HL-60/S4 treated with retinoic acid at 250 ng/mL for 4 days and 3 days (cell line): ENCODE data around the gene RPS19BP1.

Source experiments
- in situ Hi-C: fragments of 300-500 bp; cut with MboI; formaldehyde crosslinking; loops from 2 replicates; pipeline ENCODE4 v1.7.0; 2022; ENCODE audit warnings: low sequenced_read_pairs

Gene RPS19BP1

GRCh38 chr22:39532215-39533073 lies at the start of gene RPS19BP1:
Gene RPS19BP1 (minus strand): TSS chr22:39532748. CDS start chr22:39532738, 10 bp downstream.
- in situ Hi-C loops: loop anchor here (25.0 kb wide), 1 partner anchor 805 kb away; the partner anchor contains the start of gene ADSL

GRCh38 chr22:39581303-39581702 lies 48.8 kb upstream of the RPS19BP1 start:
- in situ Hi-C loops: no loop called here

GRCh38 chr22:39580795-39581194 lies 48.2 kb upstream of the RPS19BP1 start:
- in situ Hi-C loops: no loop called here

GRCh38 chr22:39580006-39580441 lies 47.5 kb upstream of the RPS19BP1 start:
- in situ Hi-C loops: no loop called here

- in situ Hi-C loops: no loop called here
Measured at GRCh38 chr22:39577900-39578299, 45.4 kb upstream of the RPS19BP1 start.

- in situ Hi-C loops: no loop called here
Measured at GRCh38 chr22:39577366-39577765, 44.8 kb upstream of the RPS19BP1 start.

- in situ Hi-C loops: no loop called here
Measured at GRCh38 chr22:39576027-39576426, 43.5 kb upstream of the RPS19BP1 start.

- in situ Hi-C loops: no loop called here
Measured at GRCh38 chr22:39575552-39575825, 42.9 kb upstream of the RPS19BP1 start.

- in situ Hi-C loops: no loop called here
Measured at GRCh38 chr22:39574779-39575551, 42.4 kb upstream of the RPS19BP1 start.

GRCh38 chr22:39571538-39571937 lies 39.0 kb upstream of the RPS19BP1 start:
- in situ Hi-C loops: no loop called here

- in situ Hi-C loops: no loop called here
Measured at GRCh38 chr22:39570665-39571064, 38.1 kb upstream of the RPS19BP1 start, which contains the start of gene CACNA1I. Gene CACNA1I (plus strand): TSS chr22:39570753. CDS start chr22:39570753, 0 bp downstream.

- in situ Hi-C loops: no loop called here
Measured at GRCh38 chr22:39570226-39570625, 37.7 kb upstream of the RPS19BP1 start.

- in situ Hi-C loops: no loop called here
Measured at GRCh38 chr22:39569066-39569465, 36.5 kb upstream of the RPS19BP1 start.

GRCh38 chr22:39568278-39568981 lies 35.9 kb upstream of the RPS19BP1 start:
- in situ Hi-C loops: no loop called here

GRCh38 chr22:39567135-39567946 lies 34.8 kb upstream of the RPS19BP1 start:
- in situ Hi-C loops: no loop called here

GRCh38 chr22:39565414-39565944 lies 32.9 kb upstream of the RPS19BP1 start:
- in situ Hi-C loops: no loop called here

- in situ Hi-C loops: no loop called here
Measured at GRCh38 chr22:39563571-39564428, 31.3 kb upstream of the RPS19BP1 start.

- in situ Hi-C loops: no loop called here
Measured at GRCh38 chr22:39562839-39563489, 30.4 kb upstream of the RPS19BP1 start.

GRCh38 chr22:39560127-39560526 lies 27.6 kb upstream of the RPS19BP1 start:
- in situ Hi-C loops: no loop called here
